Transverse colon (tissue), 3 donors: ENCODE data around the gene KIF25.

Experiments used
- EP300 ChIP-seq: sonication (generic); formaldehyde crosslinking; IDR thresholded peaks from one replicate; pipeline ENCODE4 v1.6.1; 2017; ENCODE audit warnings: antibody characterized with exemption, low read depth
- TF ChIP-seq, protein P1 (sequence below), 5 experiments: fragments of 200-600 bp in 3 of 5; fragments of 450-650 bp in 2 of 5; sonication (generic) in 3 of 5; IDR thresholded peaks; 1 replicate in 2 of 5; 2 replicates in 3 of 5; pipeline ENCODE4 v1.5.1; 2016 to 2017; ENCODE audit warnings: antibody characterized with exemption in 5 of 5, inconsistent platforms in 3 of 5, mild to moderate bottlenecking in 2 of 5, moderate library complexity in 1 of 5

DNA sequence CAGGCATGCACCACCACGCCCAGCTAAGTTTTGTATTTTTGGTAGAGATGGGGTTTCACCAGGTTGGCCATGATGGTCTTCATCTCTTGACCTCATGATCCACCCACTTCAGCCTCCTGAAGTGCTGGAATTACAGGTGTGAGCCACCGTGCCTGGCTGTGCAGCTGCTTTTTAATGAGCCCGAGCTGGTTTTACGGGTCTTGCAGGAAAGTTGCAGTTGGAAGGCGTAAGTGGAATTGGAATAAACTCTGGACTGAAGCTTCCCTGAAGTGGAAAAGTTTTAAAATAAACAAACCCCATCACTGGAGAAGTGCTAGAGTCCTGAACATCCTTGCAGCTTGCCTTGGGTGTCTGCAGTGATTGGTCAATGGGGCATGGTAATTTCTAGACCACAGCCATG, 40.4 kb downstream of the KIF25 start:
- TF ChIP-seq, protein P1, sequence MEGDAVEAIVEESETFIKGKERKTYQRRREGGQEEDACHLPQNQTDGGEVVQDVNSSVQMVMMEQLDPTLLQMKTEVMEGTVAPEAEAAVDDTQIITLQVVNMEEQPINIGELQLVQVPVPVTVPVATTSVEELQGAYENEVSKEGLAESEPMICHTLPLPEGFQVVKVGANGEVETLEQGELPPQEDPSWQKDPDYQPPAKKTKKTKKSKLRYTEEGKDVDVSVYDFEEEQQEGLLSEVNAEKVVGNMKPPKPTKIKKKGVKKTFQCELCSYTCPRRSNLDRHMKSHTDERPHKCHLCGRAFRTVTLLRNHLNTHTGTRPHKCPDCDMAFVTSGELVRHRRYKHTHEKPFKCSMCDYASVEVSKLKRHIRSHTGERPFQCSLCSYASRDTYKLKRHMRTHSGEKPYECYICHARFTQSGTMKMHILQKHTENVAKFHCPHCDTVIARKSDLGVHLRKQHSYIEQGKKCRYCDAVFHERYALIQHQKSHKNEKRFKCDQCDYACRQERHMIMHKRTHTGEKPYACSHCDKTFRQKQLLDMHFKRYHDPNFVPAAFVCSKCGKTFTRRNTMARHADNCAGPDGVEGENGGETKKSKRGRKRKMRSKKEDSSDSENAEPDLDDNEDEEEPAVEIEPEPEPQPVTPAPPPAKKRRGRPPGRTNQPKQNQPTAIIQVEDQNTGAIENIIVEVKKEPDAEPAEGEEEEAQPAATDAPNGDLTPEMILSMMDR (IDR thresholded peaks at IDR 0.05) = no peak
- TF ChIP-seq EP300 = no peak
